ENCODE results near the gene CEP41.

The CEP41 gene

GRCh38 chr7:130436253-130436652 is 4.6 kb downstream of the CEP41 start:
- Histone ChIP-seq H3K9ac (no peak overlapping the region), H3K36me3 (ENCODE audit: control insufficient read depth, insufficient read depth, low read length) (no peaks in the 10 kb centered on the region), H3K4me2 (ENCODE audit: low read length) (no peak overlapping the region), H3K79me2 (no peaks in the 10 kb centered on the region), H2AFZ (no peak overlapping the region), H3K27me3 (ENCODE audit: control insufficient read depth, insufficient read depth, low read length) (no peaks in the 10 kb centered on the region), H3K27ac (no peak overlapping the region), H3K4me1 (peaks cover 4% of the 10 kb centered on the region), H3K4me3 (ENCODE audit: low read depth, low read length) (no peak overlapping the region), H3K9me3 (ENCODE audit: control insufficient read depth, low read length) (no peaks in the 10 kb centered on the region)
- TF ChIP-seq CTCF (IDR thresholded peaks at IDR 0.05): no peak

- H3K4me3 ChIP-seq (ENCODE audit: low read depth, low read length): no peak overlapping the region
- no peaks in the 10 kb centered on the region for H3K36me3 ChIP-seq (ENCODE audit: control insufficient read depth, insufficient read depth, low read length)
- no peak overlapping the region for H3K4me2 ChIP-seq (ENCODE audit: low read length)
- peaks cover 3% of the 10 kb centered on the region for H3K4me1 ChIP-seq
- H3K27me3 ChIP-seq (ENCODE audit: control insufficient read depth, insufficient read depth, low read length): no peaks in the 10 kb centered on the region
- H3K9me3 ChIP-seq (ENCODE audit: control insufficient read depth, low read length): no peaks in the 10 kb centered on the region
- no peak for TF ChIP-seq CTCF (IDR thresholded peaks at IDR 0.05)
- H3K79me2 ChIP-seq: no peaks in the 10 kb centered on the region
- no peak overlapping the region for H3K9ac ChIP-seq
- H3K27ac ChIP-seq: no peak overlapping the region
- no peak overlapping the region for H2AFZ ChIP-seq
Observed at GRCh38 chr7:130435311-130435854, 5.4 kb downstream of the CEP41 start.

GRCh38 chr7:130433301-130433700 is 7.5 kb downstream of the CEP41 start:
- Histone ChIP-seq H3K4me1 (no peaks in the 10 kb centered on the region), H3K9me3 (ENCODE audit: control insufficient read depth, low read length) (no peaks in the 10 kb centered on the region), H2AFZ (no peak overlapping the region), H3K4me2 (ENCODE audit: low read length) (no peak overlapping the region), H3K9ac (no peak overlapping the region), H3K79me2 (no peaks in the 10 kb centered on the region), H3K4me3 (ENCODE audit: low read depth, low read length) (no peak overlapping the region), H3K36me3 (ENCODE audit: control insufficient read depth, insufficient read depth, low read length) (no peaks in the 10 kb centered on the region), H3K27me3 (ENCODE audit: control insufficient read depth, insufficient read depth, low read length) (no peaks in the 10 kb centered on the region), H3K27ac (no peak overlapping the region)
- TF ChIP-seq CTCF (IDR thresholded peaks at IDR 0.05): no peak

- TF ChIP-seq CTCF (IDR thresholded peaks at IDR 0.05): no peak
- no peak overlapping the region for H3K9ac ChIP-seq
- H3K27ac ChIP-seq: no peak overlapping the region
Observed at GRCh38 chr7:130432886-130433285, 7.9 kb downstream of the CEP41 start.

More at GRCh38 chr7:130432886-130433285, 7.9 kb downstream of the CEP41 start:
- Histone ChIP-seq H2AFZ (no peak overlapping the region), H3K9me3 (ENCODE audit: control insufficient read depth, low read length) (no peaks in the 10 kb centered on the region), H3K79me2 (no peaks in the 10 kb centered on the region), H3K4me2 (ENCODE audit: low read length) (no peak overlapping the region), H3K36me3 (ENCODE audit: control insufficient read depth, insufficient read depth, low read length) (no peaks in the 10 kb centered on the region), H3K4me1 (no peaks in the 10 kb centered on the region), H3K4me3 (ENCODE audit: low read depth, low read length) (no peak overlapping the region), H3K27me3 (ENCODE audit: control insufficient read depth, insufficient read depth, low read length) (no peaks in the 10 kb centered on the region)
